Myocyte (in vitro differentiated cells): ENCODE results near the gene SORCS1. TPM values are rescaled to one million over a fixed set of nuclear protein-coding genes. Genes with fewer than 3 reads are reported as not detected.

Experiments
- DNase-seq: peaks from one replicate; pipeline ENCODE4 v3.0.0-alpha.2; 2012; ENCODE audit warnings: low read depth
- total RNA-seq: library from RNA; depleted of rRNA; stranded (reverse); fragments of >200 nt; gene quantifications from 2 replicates; pipeline ENCODE4 v1.2.3, GENCODE V29; 2014

Gene SORCS1
- total RNA-seq, 1 donor from 2014 or later = not detected

DNA sequence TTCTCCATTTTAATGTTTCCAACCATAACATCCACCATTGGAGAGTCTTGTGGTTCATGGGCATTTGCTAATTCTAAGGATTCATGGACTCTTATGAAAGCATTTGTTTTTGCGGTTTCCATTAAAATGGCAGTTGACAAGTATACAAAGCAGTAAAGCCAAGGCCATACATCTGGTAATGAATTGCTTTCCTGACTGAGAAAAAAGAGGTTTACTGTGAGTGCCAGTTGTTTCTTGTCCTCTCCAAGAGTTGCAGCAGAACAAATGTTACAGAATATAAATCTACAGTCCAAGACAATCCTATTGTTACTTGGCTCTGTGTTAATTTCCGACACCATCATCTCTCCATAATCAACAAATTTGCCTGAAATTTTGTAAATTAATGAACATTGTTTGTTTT is 261.3 kb downstream of the SORCS1 start:
- DNase-seq = no peak

- no peak for DNase-seq
Observed at GRCh38 chr10:106900016-106900652, 264.4 kb downstream of the SORCS1 start.

DNA sequence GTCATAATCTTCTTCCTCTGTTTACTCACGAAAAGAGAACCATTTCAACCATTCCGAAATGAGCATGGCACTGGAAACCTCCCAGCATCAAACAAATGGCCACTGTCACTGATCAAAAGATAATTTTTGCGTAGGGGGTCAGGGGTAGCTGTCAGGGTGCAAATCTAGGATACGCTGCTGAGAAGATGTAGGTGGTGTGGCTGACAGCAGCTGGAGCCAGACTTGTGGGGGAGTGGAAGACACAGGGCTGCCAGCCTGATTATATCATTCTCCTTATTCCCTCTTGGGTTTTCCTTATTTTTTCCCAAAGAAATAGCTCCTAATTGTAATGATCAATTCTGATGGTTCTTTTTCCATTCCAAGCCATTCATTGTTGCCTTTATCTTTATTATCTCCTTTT is 266.1 kb downstream of the SORCS1 start:
- DNase-seq = no peak

DNA sequence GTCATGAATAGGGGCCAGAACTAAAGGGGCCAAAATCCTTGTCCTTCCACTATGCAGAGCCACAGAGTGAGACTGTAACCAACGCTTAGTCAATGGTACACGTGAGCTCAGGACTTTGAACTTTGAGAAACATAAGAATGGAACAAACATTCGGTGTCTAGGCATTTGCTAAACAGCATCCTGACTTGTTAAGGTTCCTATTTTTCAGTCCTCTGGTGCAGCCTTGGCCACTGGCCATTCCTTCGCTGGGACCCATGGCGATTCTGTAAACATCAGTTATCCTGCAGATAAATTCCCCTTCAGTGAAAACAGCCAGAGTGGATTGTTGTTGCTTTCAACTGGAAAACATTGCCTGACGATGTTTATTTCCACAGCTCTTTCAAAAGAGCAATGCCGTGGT is 266.8 kb downstream of the SORCS1 start:
- no peak for DNase-seq

DNA sequence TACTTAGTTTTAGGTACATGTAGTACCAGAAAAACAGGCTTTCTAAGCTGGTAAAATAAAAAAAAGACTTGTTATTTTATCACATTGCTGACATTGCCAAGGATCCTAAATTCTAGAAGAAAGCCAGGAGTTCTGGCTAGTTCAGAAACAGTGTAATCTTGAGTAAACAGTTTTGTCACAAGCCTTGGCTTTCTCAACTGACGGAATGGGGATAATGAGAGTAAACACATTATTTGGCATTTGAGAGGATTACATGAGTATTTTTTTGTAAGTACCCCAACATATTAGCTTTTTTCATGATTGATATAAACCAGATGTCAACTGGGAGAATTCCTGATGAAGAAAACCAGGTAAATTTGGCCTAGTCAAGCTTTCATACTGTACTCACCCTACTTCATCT is 269.8 kb downstream of the SORCS1 start:
- DNase-seq = no peak

- no peak for DNase-seq
Observed at GRCh38 chr10:106877574-106877973, 286.9 kb downstream of the SORCS1 start.

DNA sequence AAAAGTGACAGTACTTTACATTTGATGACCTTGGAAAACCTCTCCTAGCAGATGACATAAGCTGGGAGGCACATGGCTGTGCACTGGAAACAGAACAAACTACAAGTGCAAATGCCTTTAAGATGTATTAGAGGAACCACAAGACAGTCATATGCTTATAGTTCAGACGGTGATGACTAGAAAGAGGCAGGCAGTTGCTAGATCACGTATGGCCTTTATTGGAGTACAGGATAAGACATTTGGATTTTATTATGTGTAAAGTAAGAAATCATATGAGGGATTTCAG is 290.0 kb downstream of the SORCS1 start:
- no peak for DNase-seq

GRCh38 chr10:106873770-106874603 is 290.5 kb downstream of the SORCS1 start:
- no peak for DNase-seq

- DNase-seq = no peak
Observed at GRCh38 chr10:106872176-106872575, 292.3 kb downstream of the SORCS1 start.

DNA sequence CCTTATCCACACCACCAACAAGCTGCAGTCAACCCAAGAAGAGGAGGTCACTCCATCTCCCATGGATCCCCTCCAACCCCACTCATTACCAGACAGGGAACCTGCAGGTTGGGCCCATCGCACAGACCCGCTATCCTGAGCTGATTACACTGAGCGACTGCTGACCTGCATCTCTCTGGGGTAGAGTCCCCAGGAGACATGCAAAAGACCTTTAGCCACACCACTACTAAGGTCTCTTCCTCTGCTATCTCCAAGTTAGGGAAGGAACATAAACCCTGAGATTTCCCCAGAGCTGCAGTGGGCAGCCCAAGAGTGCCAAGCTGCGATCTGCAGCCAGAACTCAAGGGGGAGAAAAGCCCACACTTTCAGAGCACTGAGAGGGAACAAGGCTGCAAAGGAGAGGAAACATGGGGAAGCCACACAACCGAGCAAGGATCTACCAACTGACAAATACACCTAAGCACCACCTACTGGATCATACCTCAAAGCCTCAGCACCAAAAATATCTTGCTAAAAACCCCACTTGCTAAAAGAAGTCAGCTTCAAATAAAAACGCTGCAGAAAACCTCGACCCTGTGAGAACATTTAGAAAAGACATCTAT is 298.2 kb downstream of the SORCS1 start:
- DNase-seq = no peak

GRCh38 chr10:106864031-106864430 is 300.5 kb downstream of the SORCS1 start:
- DNase-seq = no peak

DNA sequence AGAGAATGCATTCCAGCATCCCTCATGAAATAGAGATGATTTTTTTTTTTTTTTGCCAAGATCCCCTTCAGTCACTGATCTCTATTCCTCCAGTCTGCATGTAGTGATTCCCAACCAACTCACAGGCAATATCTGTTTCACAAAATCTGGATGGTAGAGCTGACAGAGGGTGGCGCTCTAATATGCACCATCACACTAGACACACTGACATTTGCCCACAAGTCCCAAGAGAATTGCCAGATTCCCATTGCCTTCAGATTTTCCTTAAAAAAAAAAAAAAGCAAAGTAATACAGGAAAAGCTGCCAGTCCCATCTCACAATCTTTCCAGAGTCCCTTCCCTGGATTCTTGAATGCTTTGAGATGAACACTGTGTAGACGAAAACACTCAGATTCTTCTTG is 301.0 kb downstream of the SORCS1 start:
- DNase-seq = no peak

GRCh38 chr10:106859892-106860652 is 304.4 kb downstream of the SORCS1 start:
- no peak for DNase-seq

DNA sequence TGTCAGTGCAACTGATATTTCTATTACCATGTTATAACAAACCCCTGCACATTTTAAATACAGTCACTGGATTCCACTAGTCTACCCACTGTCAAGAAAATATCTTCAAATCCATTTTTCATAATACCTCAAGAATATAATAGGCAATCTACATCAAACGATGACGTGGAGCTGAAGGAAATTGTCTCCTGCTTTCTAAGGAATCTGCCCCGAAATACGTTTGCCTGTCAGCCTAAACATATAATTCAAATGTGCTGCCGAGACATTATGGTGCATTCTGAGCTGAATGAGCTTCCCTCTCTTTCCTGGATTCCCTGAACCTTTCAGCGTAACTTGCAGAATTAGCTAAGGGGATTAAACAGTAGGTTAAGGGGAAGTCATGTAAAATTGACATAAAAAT is 306.8 kb downstream of the SORCS1 start:
- no peak for DNase-seq

- no peak for DNase-seq
Observed at GRCh38 chr10:106857213-106857612, 307.3 kb downstream of the SORCS1 start.

- no peak for DNase-seq
Observed at GRCh38 chr10:106836933-106837663, 327.4 kb downstream of the SORCS1 start.

DNA sequence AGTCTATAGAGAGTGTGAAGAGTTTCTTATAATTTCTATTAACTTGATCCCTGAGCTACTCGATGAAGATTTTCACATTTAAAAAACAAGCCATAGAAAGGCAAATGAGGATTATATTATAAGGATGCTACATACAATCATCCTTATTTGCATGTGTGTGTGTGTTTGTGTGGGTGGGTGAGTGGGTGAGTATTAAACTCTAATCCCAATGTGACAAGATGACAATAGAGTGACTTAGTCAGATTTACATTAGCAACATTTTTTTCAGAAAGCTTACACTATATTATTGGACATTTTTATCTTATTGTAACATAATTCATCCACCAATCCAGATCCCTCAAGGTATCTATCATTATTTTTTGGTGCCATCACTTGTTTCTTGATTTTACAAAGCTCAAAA is 331.7 kb downstream of the SORCS1 start:
- DNase-seq = no peak

- DNase-seq = no peak
Observed at GRCh38 chr10:106830471-106830870, 334.0 kb downstream of the SORCS1 start.

GRCh38 chr10:106830006-106830405 is 334.5 kb downstream of the SORCS1 start:
- DNase-seq = no peak

GRCh38 chr10:106826716-106827115 is 337.8 kb downstream of the SORCS1 start:
- DNase-seq = no peak
